AG04449 (cell line): ENCODE results near the gene LRP1B.
A peak's percentile ranks its signal among the peaks of the same experiment; 100 is the strongest.

ENCODE experiments used
- CTCF ChIA-PET: fragments of 350-600 bp; formaldehyde crosslinking; extraction: SDS; loops from one replicate; lab custom pipeline; 2021; ENCODE audit warnings: antibody characterized with exemption; lab: Yijun Ruan, JAX
- POLR2A ChIA-PET: fragments of 400-600, 350-600 bp; formaldehyde crosslinking; extraction: SDS; loops from one replicate; lab custom pipeline; 2020; ENCODE audit warnings: antibody characterized with exemption, inconsistent platforms; lab: Yijun Ruan, JAX
- DNase-seq: peaks from one replicate; pipeline ENCODE4 v3.0.0-alpha.2; 2010; ENCODE audit warnings: low read depth, low spot score
- H3K4me3 ChIP-seq: 2 replicates; pipeline ENCODE4 v1.5.1; 2011; ENCODE audit warnings: low read depth, mild to moderate bottlenecking, control low read depth, low read length
- CTCF ChIP-seq: IDR thresholded peaks from one replicate; pipeline ENCODE4 v1.5.1; 2011; ENCODE audit warnings: mild to moderate bottlenecking, moderate library complexity, low read length, control low read depth, inconsistent platforms; ENCODE audit not compliant: insufficient read depth; ENCODE audit errors: missing control alignments

Gene LRP1B

DNA sequence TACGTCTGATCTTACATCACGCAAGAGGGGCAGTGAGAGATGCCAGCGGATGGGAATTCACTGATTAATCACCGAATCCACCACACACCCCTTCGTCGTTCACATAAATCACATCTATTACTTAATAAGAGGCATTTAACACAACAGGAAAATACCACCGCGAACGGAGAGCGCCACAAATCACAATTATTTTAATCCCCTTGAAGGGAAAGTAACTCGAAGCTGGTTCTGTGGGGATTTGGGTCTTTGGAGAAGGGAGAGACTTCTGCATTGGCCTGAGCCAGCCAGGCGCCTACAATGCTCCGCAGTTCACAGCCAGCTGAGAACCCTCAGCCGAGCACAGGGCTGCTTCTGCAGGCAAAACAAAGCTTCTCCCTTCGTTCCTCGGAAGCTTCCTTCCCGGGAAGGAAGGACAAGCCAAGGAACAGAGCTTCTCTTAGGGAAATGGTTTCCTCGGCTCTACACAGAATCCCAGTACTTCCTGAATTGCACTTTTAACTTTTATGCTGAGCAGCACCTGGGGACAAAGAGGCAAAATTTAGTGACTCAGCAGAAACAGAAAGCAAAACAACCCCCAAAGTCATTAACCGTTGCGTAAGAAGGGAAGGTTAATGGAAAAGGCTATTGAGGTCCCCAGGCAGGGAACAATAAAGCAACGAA is at the start of gene LRP1B:
LRP1B (minus strand) TSS at position 7 of the 660 bp plus-strand sequence. CDS start 287 bp downstream, outside the sequence.
- ChIA-PET CTCF (interaction anchor here (1.8 kb wide), 1 partner anchor 9 kb away, joined by 10 read pairs; no protein-coding TSS in a partner anchor), POLR2A (no interaction called here)
- peak within 1 kb of the TSS; percentile 55 for H3K4me3 ChIP-seq
- TF ChIP-seq CTCF, result no peak
- no peak for DNase-seq

GRCh38 chr2:142179686-142180085 is 48.9 kb upstream of the LRP1B start:
- no peak for TF ChIP-seq CTCF
- POLR2A ChIA-PET, result no interaction called here
- H3K4me3 ChIP-seq, result no peak overlapping the region
- CTCF ChIA-PET, result no interaction called here
- DNase-seq, result no peak

GRCh38 chr2:142178604-142179003 is 47.8 kb upstream of the LRP1B start:
- ChIA-PET POLR2A (no interaction called here), CTCF (no interaction called here)
- no peak overlapping the region for H3K4me3 ChIP-seq
- no peak for TF ChIP-seq CTCF
- no peak for DNase-seq

DNA sequence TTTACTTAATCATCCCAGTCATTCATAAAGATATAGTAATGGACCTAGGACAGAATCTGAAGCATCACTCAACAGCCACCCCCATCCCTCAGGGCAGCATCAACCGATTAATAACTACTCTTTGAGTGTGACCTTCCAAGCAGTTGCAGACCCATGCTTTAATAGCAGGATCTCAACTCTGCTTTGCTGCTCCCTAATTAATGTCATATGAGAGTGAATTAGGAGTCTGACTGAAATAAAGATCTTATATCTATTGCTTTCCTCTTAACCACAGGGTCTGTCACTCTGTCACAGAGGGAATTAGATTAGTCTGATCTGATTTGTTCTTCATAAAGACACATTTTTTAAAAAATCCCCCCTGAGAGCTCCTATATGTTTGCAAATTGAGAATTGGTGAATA is 46.1 kb upstream of the LRP1B start:
- H3K4me3 ChIP-seq, result no peak overlapping the region
- ChIA-PET POLR2A (no interaction called here), CTCF (no interaction called here)
- DNase-seq, result no peak
- no peak for TF ChIP-seq CTCF

DNA sequence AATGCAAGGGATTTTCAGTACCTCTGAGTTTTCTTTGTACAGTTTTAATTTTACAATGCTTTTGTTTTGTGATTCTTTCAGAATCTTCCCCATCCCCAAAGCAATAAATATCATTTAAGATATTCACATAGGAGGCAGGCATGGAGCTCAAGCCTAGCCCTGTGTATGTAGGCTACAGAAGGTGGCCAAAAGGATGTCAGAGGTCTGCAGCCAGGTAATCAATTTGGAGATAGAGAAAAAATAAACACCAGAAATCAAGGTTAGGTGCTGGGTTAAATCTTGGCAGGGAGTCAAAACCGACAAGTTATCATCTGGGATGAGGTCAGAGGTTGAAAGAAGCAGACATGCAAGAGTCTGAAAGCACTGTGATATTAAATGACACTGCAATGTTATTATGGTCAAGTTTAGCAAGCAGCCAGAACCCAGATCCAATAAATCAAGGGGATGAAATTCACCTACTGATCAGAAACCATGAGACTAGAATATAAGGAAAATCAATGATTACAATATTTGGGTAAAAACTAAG is 45.1 kb upstream of the LRP1B start:
- DNase-seq, result no peak
- no peak for TF ChIP-seq CTCF
- POLR2A ChIA-PET, result no interaction called here
- CTCF ChIA-PET, result no interaction called here
- H3K4me3 ChIP-seq, result no peak overlapping the region

- TF ChIP-seq CTCF, result no peak
- DNase-seq, result no peak
- POLR2A ChIA-PET, result no interaction called here
- no peak overlapping the region for H3K4me3 ChIP-seq
- CTCF ChIA-PET, result no interaction called here
These were observed 43.4 kb upstream of the LRP1B start for GRCh38 chr2:142174176-142174575.
